IMR-90 (cell line): ENCODE results near the gene ATPAF1. TPM values are rescaled to one million over a fixed set of nuclear protein-coding genes. Genes with fewer than 3 reads are reported as not detected.

Experiments
- ATAC-seq: fragments of 200-7000 bp; cut with Tn5 transposase; 2 replicates; pipeline ENCODE4 v1.9.1; 2020; ENCODE audit warnings: low read depth, mild to moderate bottlenecking, moderate library complexity
- BruUV-seq: library from RNA; stranded (reverse); fragments of 400-500 nt; replicated peaks from 2 replicates; lab custom pipeline; 2021; lab: Mats Ljungman, UMichigan
- CTCF ChIA-PET: fragments of 300-600 bp; formaldehyde crosslinking; extraction: SDS; loops from one replicate; lab custom pipeline; 2021; ENCODE audit warnings: antibody characterized with exemption; lab: Yijun Ruan, JAX
- POLR2A ChIA-PET: fragments of 300-600 bp; sonication (Branson Sonifier 250); formaldehyde crosslinking; loops from one replicate; lab custom pipeline; 2022; ENCODE audit warnings: antibody characterized with exemption; ENCODE audit not compliant: unreplicated experiment; lab: Charles Lee
- DNase-seq: peaks from one replicate; pipeline ENCODE4 v3.0.0; 2013
- H2AFZ ChIP-seq: replicated peaks from 2 replicates; pipeline ENCODE3; 2013; ENCODE audit warnings: low read length, mild to moderate bottlenecking; ENCODE audit not compliant: poor library complexity
- H2AK5ac ChIP-seq: 2 replicates; pipeline ENCODE4 v1.6.1; 2013; ENCODE audit warnings: low read depth, low read length, inconsistent platforms
- H2AK9ac ChIP-seq: replicated peaks from 2 replicates; pipeline ENCODE3; 2013; ENCODE audit warnings: mild to moderate bottlenecking, low read depth, low read length, moderate library complexity; ENCODE audit not compliant: poor library complexity
- H2BK120ac ChIP-seq: 2 replicates; pipeline ENCODE4 v1.6.1; 2013; ENCODE audit warnings: low read depth, low read length, inconsistent platforms
- H2BK15ac ChIP-seq: 3 replicates; pipeline ENCODE4 v1.6.1; 2013; ENCODE audit warnings: low read depth, low read length, inconsistent platforms
- H2BK20ac ChIP-seq: 2 replicates; pipeline ENCODE4 v1.6.1; 2013; ENCODE audit warnings: low read depth, mild to moderate bottlenecking, inconsistent platforms, low read length, moderate library complexity
- H2BK5ac ChIP-seq: 2 replicates; pipeline ENCODE4 v1.6.1; 2013; ENCODE audit warnings: mild to moderate bottlenecking, low read depth, low read length, inconsistent platforms; ENCODE audit not compliant: poor library complexity, severe bottlenecking
- H3K14ac ChIP-seq: replicated peaks from 2 replicates; pipeline ENCODE4 v1.6.1; 2013; ENCODE audit warnings: low read depth, low read length, inconsistent platforms
- H3K18ac ChIP-seq: 2 replicates; pipeline ENCODE4 v1.6.1; 2013; ENCODE audit warnings: low read depth, low read length, control low read depth
- H3K23ac ChIP-seq: 2 replicates; pipeline ENCODE4 v1.6.1; 2013; ENCODE audit warnings: low read depth, low read length, inconsistent platforms
- H3K27ac ChIP-seq: 2 replicates; pipeline ENCODE4 v1.5.1; 2013; ENCODE audit warnings: mild to moderate bottlenecking, control low read depth, low read length; ENCODE audit not compliant: insufficient read depth
- H3K27me3 ChIP-seq: 2 replicates; pipeline ENCODE4 v1.6.1; 2013; ENCODE audit warnings: low read length; ENCODE audit not compliant: control insufficient read depth, insufficient read depth
- H3K36me3 ChIP-seq: 2 replicates; pipeline ENCODE4 v1.6.1; 2013; ENCODE audit warnings: low read length, mixed read lengths; ENCODE audit not compliant: control insufficient read depth, insufficient read depth
- H3K4ac ChIP-seq: 2 replicates; pipeline ENCODE4 v1.6.1; 2013; ENCODE audit warnings: low read depth, low read length, inconsistent platforms
- H3K4me1 ChIP-seq: 2 replicates; pipeline ENCODE4 v1.6.1; 2013; ENCODE audit warnings: low read length, mixed read lengths; ENCODE audit not compliant: control insufficient read depth, insufficient read depth
- H3K4me2 ChIP-seq: 2 replicates; pipeline ENCODE4 v1.6.1; 2013; ENCODE audit warnings: low read depth, mild to moderate bottlenecking, control low read depth, low read length, moderate library complexity
- H3K4me3 ChIP-seq: 2 replicates; pipeline ENCODE4 v1.5.1; 2013; ENCODE audit warnings: low read depth, mild to moderate bottlenecking, control low read depth, low read length, moderate library complexity; ENCODE audit not compliant: insufficient read depth
- H3K56ac ChIP-seq: 2 replicates; pipeline ENCODE4 v1.6.1; 2013; ENCODE audit warnings: low read length, inconsistent platforms; ENCODE audit not compliant: insufficient read depth; ENCODE audit errors: extremely low read depth
- H3K79me1 ChIP-seq, 2 experiments: 2 replicates each; pipeline ENCODE4 v1.6.1; 2013; ENCODE audit warnings: low read length in 2 of 2, inconsistent platforms in 1 of 2, low read depth in 1 of 2
- H3K9ac ChIP-seq: 2 replicates; pipeline ENCODE4 v1.6.1; 2013; ENCODE audit warnings: low read depth, low read length, control low read depth
- H3K9me1 ChIP-seq: 2 replicates; pipeline ENCODE4 v1.6.1; 2013; ENCODE audit warnings: low read length, inconsistent platforms; ENCODE audit not compliant: insufficient read depth
- H3K9me3 ChIP-seq: 2 replicates; pipeline ENCODE4 v1.6.1; 2013; ENCODE audit warnings: low read length; ENCODE audit not compliant: control insufficient read depth, insufficient read depth
- H4K20me1 ChIP-seq: 2 replicates; pipeline ENCODE4 v1.6.1; 2013; ENCODE audit warnings: low read length, inconsistent platforms; ENCODE audit not compliant: insufficient read depth
- H4K5ac ChIP-seq: 2 replicates; pipeline ENCODE4 v1.6.1; 2013; ENCODE audit warnings: mild to moderate bottlenecking, low read depth, low read length, control low read depth
- H4K8ac ChIP-seq, 2 experiments: 2 replicates each; pipeline ENCODE4 v1.6.1; 2013; ENCODE audit warnings: low read depth in 2 of 2, low read length in 2 of 2, control low read depth in 1 of 2, inconsistent platforms in 1 of 2
- H4K91ac ChIP-seq: 2 replicates; pipeline ENCODE4 v1.6.1; 2013; ENCODE audit warnings: low read depth, low read length, inconsistent platforms; ENCODE audit not compliant: insufficient read depth
- BHLHE40 ChIP-seq: fragments of 150-350 bp; IDR thresholded peaks from 2 replicates; pipeline ENCODE4 v1.6.1; 2016; ENCODE audit warnings: mild to moderate bottlenecking, low read depth, low read length
- CEBPB ChIP-seq: IDR thresholded peaks from 2 replicates; pipeline ENCODE4 v1.6.1; 2012; ENCODE audit warnings: low read depth, low read length, improper control_type of control experiment
- CHD1 ChIP-seq: IDR thresholded peaks from 2 replicates; pipeline ENCODE4 v1.6.1; 2012; ENCODE audit warnings: low read depth, low read length, improper control_type of control experiment
- CTCF ChIP-seq: conservative IDR thresholded peaks from 2 replicates; pipeline ENCODE4 v1.5.1; 2012; ENCODE audit warnings: mild to moderate bottlenecking, low read depth, low read length, improper control_type of control experiment
- FOS ChIP-seq: fragments of 150-350 bp; IDR thresholded peaks from 2 replicates; pipeline ENCODE4 v1.6.1; 2016; ENCODE audit warnings: low read depth, low read length
- MAFK ChIP-seq: IDR thresholded peaks from 2 replicates; pipeline ENCODE4 v1.6.1; 2012; ENCODE audit warnings: low read depth, low read length, improper control_type of control experiment
- MAZ ChIP-seq: IDR thresholded peaks from 2 replicates; pipeline ENCODE4 v1.6.1; 2012; ENCODE audit warnings: low read depth, mild to moderate bottlenecking, low read length, improper control_type of control experiment, moderate library complexity, borderline replicate concordance
- MXI1 ChIP-seq: IDR thresholded peaks from 2 replicates; pipeline ENCODE4 v1.6.1; 2012; ENCODE audit warnings: low read depth, mild to moderate bottlenecking, low read length, moderate library complexity, borderline replicate concordance
- NFE2L2 ChIP-seq: fragments of 150-350 bp; IDR thresholded peaks from 2 replicates; pipeline ENCODE4 v1.6.1; 2016; ENCODE audit warnings: low read depth, mild to moderate bottlenecking, low read length
- POLR2A ChIP-seq: IDR thresholded peaks from 2 replicates; pipeline ENCODE4 v1.6.1; 2012; ENCODE audit warnings: mild to moderate bottlenecking, low read depth, low read length
- RAD21 ChIP-seq: IDR thresholded peaks from 2 replicates; pipeline ENCODE4 v1.6.1; 2012; ENCODE audit warnings: low read length, improper control_type of control experiment
- RCOR1 ChIP-seq: IDR thresholded peaks from 2 replicates; pipeline ENCODE4 v1.6.1; 2012; ENCODE audit warnings: mild to moderate bottlenecking, low read length, improper control_type of control experiment; ENCODE audit not compliant: insufficient replicate concordance
- RFX5 ChIP-seq: IDR thresholded peaks from 2 replicates; pipeline ENCODE4 v1.8.0; 2012; ENCODE audit warnings: low read depth, mild to moderate bottlenecking, low read length, moderate library complexity
- SMC3 ChIP-seq: fragments of 150-350 bp; IDR thresholded peaks from 2 replicates; pipeline ENCODE4 v1.6.1; 2016; ENCODE audit warnings: low read depth, mild to moderate bottlenecking, antibody characterized with exemption, low read length, moderate library complexity
- USF2 ChIP-seq: fragments of 150-350 bp; IDR thresholded peaks from 2 replicates; pipeline ENCODE4 v1.6.1; 2017; ENCODE audit warnings: mild to moderate bottlenecking, antibody characterized with exemption, low read length, low read depth
- WGBS, 2 experiments: methylation state at CpG; one replicate each; pipeline versions ENCODE4 v1.1.5 to v1.1.7; 2013; ENCODE audit warnings: missing lambda C conversion rate in 2 of 2; ENCODE audit not compliant: insufficient read length in 1 of 2; ENCODE audit errors: extremely low coverage in 2 of 2; 5-methylcytosine and 5-hydroxymethylcytosine counted together
- dilution Hi-C: fragments of 300-500 bp; cut with HindIII; formaldehyde crosslinking; loops from one replicate; pipeline ENCODE4 v1.14.3; 2018; ENCODE audit warnings: low sequenced_read_pairs; ENCODE audit not compliant: unreplicated experiment
- in situ Hi-C: fragments of 300-500 bp; cut with MboI; formaldehyde crosslinking; loops from 3 replicates; pipeline ENCODE4 v1.14.3; 2019; ENCODE audit warnings: low sequenced_read_pairs, inconsistent platforms, mixed read lengths
- intact Hi-C: fragments of 100-400 bp; cut with micrococcal nuclease; formaldehyde crosslinking; loops from 2 replicates; pipeline ENCODE4 v1.10.0; 2022
- polyA plus RNA-seq, 3 experiments: library from polyadenylated mRNA; depleted of rRNA; stranded (reverse); fragments of >200 nt; gene quantifications; 2 replicates each; pipeline ENCODE4 v1.2.3, GENCODE V29; 2012; ENCODE audit warnings: low replicate concordance in 1 of 3
- total RNA-seq: library from RNA; depleted of rRNA; stranded (reverse); fragments of >200 nt; gene quantifications from 2 replicates; pipeline ENCODE4 v1.2.3, GENCODE V29; 2012

ATPAF1 gene
- total and polyA plus RNA-seq, 2 of the 4 experiments (the other 2 are of a cell fraction) = 55.5 to 80.3 TPM

- 1% methylated on average over 42 of the region's 53 CpGs; no CpG with 5 or more reads in 1 of the 2 experiments for WGBS, 2 experiments
- H4K91ac ChIP-seq = peak within 1 kb of the TSS; percentile 37; the same call in 1 of the 2 replicates
- intact Hi-C loops = loop anchor here (5.0 kb wide), 1 partner anchor 113 kb away; the partner anchor contains the start of gene EFCAB14
- no peak within 1 kb of the TSS for H2BK15ac ChIP-seq
- peak within 1 kb of the TSS; percentile 75 for H3K4ac ChIP-seq
- H4K5ac ChIP-seq = peak within 1 kb of the TSS; percentile 46
- peak within 1 kb of the TSS; percentile 93 for H3K4me2 ChIP-seq
- no peak within 1 kb of the TSS for H3K18ac ChIP-seq
- H4K8ac ChIP-seq = peak within 1 kb of the TSS; percentile 39 to 79; a peak in 3 of 4 replicates
- peak within 1 kb of the TSS; percentile 80; the same call in 1 of the 2 replicates for H2AK5ac ChIP-seq
- H2BK20ac ChIP-seq = peak within 1 kb of the TSS; percentile 51; the same call in 1 of the 2 replicates
- no peak within 1 kb of the TSS for H2BK5ac ChIP-seq
- no peaks in the 10 kb centered on the region for H3K27me3 ChIP-seq
- dilution Hi-C loops = no loop called here
- H3K14ac ChIP-seq = peak within 1 kb of the TSS; percentile 72
- peaks cover 11% of the 10 kb centered on the region for H3K36me3 ChIP-seq
- peak within 1 kb of the TSS; percentile 62 for H3K27ac ChIP-seq
- in situ Hi-C loops = no loop called here
- peaks cover 12% of the 10 kb centered on the region; the same call in 1 of the 2 replicates for H4K20me1 ChIP-seq
- ATAC-seq (peak; percentile 96), DNase-seq (peak; percentile 90)
- H2BK120ac ChIP-seq = no peak within 1 kb of the TSS
- BruUV-seq = no TSS peak
- peak within 1 kb of the TSS; percentile 92 for H3K4me3 ChIP-seq
- H3K79me1 ChIP-seq = peaks cover 22 to 52% of the 10 kb centered on the region in 2 experiments
- peak within 1 kb of the TSS; percentile 64 for H3K56ac ChIP-seq
- POLR2A ChIA-PET = interaction anchor here (1.2 kb wide), 1 partner anchor 11 kb away, joined by 4 read pairs; no protein-coding TSS in a partner anchor
- H2AFZ ChIP-seq = peak within 1 kb of the TSS; percentile 98
- no peaks in the 10 kb centered on the region for H3K9me3 ChIP-seq
- H2AK9ac ChIP-seq = peak within 1 kb of the TSS; percentile 93
- peak within 1 kb of the TSS; percentile 76 for H3K9ac ChIP-seq
- H3K4me1 ChIP-seq = peaks cover 12% of the 10 kb centered on the region
- peaks cover 24% of the 10 kb centered on the region for H3K9me1 ChIP-seq
- peak within 1 kb of the TSS; percentile 79; the same call in 1 of the 2 replicates for H3K23ac ChIP-seq
- CTCF ChIA-PET = interaction anchor here (0.6 to 1.9 kb wide), 3 partner anchors 8 to 104 kb away, joined by 3 to 8 read pairs (median 4); partner anchors contain the start of gene MOB3C
- TF ChIP-seq NFE2L2 = no peak
- TF ChIP-seq CTCF = 0 out of 2 replicates have a peak, but pooled peaks have one; percentile 16
- TF ChIP-seq MAZ = peak; percentile 91
- TF ChIP-seq USF2 = 0 out of 2 replicates have a peak, but pooled peaks have one; percentile 21
- TF ChIP-seq RFX5 = no peak
- no peak for TF ChIP-seq MAFK
- no peak for TF ChIP-seq RAD21
- 0 out of 2 replicates have a peak, but pooled peaks have one; percentile 3 for TF ChIP-seq SMC3
- TF ChIP-seq BHLHE40 = no peak
- no peak for TF ChIP-seq CHD1
- TF ChIP-seq CEBPB = no peak
- no peak for TF ChIP-seq RCOR1
- TF ChIP-seq FOS = no peak
- no peak for TF ChIP-seq POLR2A
- 0 out of 2 replicates have a peak, but pooled peaks have one; percentile 21 for TF ChIP-seq MXI1
Observed at GRCh38 chr1:46603858-46604549, 64.2 kb downstream of the ATPAF1 start, which contains the start of gene MKNK1. MKNK1 (minus strand) TSS chr1:46604268; CDS start chr1:46583327, 20,941 bp downstream.
